NT2/D1 (cell line): ENCODE data around the gene KPNA6.

Experiments
- SUZ12 ChIP-seq: IDR thresholded peaks from 2 replicates; pipeline ENCODE4 v1.6.1; 2011; ENCODE audit not compliant: insufficient read length, insufficient read depth; ENCODE audit errors: extremely low read depth
- YY1 ChIP-seq: IDR thresholded peaks from 2 replicates; pipeline ENCODE4 v1.6.1; 2011; ENCODE audit not compliant: insufficient read length, insufficient read depth
- ZNF274 ChIP-seq: IDR thresholded peaks from 2 replicates; pipeline ENCODE4 v1.6.1; 2011; ENCODE audit warnings: mild to moderate bottlenecking, low read depth, low read length

GRCh38 chr1:32104127-32104526, 3.7 kb upstream of the KPNA6 start:
- TF ChIP-seq YY1 (no peak), ZNF274 (no peak), SUZ12 (no peak)
